Hepatic stellate cell (primary cell): ENCODE data around the gene DNAI4.

Source experiments
- DNase-seq: peaks from one replicate; pipeline ENCODE4 v3.0.0; 2011; ENCODE audit warnings: low spot score

Gene DNAI4

GRCh38 chr1:66767626-66768025, 157.0 kb downstream of the DNAI4 start:
- no peak for DNase-seq

GRCh38 chr1:66764994-66765578, 159.6 kb downstream of the DNAI4 start:
- DNase-seq, result peak; percentile 21
